Body of pancreas (tissue), 4 donors: ENCODE results near the gene ALPK1. TPM values are rescaled to one million over a fixed set of nuclear protein-coding genes. Genes with fewer than 3 reads are reported as not detected.
A peak's percentile ranks its signal among the peaks of the same experiment; 100 is the strongest.

Experiments
- ATAC-seq: fragments of 150-250 bp; one replicate; pipeline ENCODE4 v1.9.1; 2016
- DNase-seq, 4 donors: peaks; one replicate each; pipeline ENCODE4 v3.0.0-alpha.2; 2019
- H3K27ac ChIP-seq, 4 donors: fragments of 200-600 bp; sonication (generic); 1 replicate in 3 of 4; 2 replicates in 1 of 4; pipeline versions ENCODE4 v1.5.1 to v1.6.1; 2016 to 2019; ENCODE audit warnings: mild to moderate bottlenecking in 1 of 4, mixed read lengths in 1 of 4, moderate library complexity in 1 of 4
- H3K27me3 ChIP-seq, 2 donors: fragments of 200-600 bp; sonication (generic); one replicate each; pipeline ENCODE4 v1.6.0; 2016; ENCODE audit warnings: mild to moderate bottlenecking in 1 of 2
- H3K36me3 ChIP-seq, 2 donors: fragments of 200-600 bp; sonication (generic); replicated peaks in 1 of 2; 2 replicates each; pipeline ENCODE4 v1.5.1; 2016; ENCODE audit warnings: low read depth in 2 of 2; ENCODE audit not compliant: insufficient read depth in 1 of 2
- H3K4me1 ChIP-seq: fragments of 200-600 bp; sonication (generic); one replicate; pipeline ENCODE4 v1.6.0; 2016
- H3K4me3 ChIP-seq, 2 donors: fragments of 200-600 bp; sonication (generic); 1 replicate in 1 of 2; 2 replicates in 1 of 2; pipeline ENCODE4 v1.5.1; 2016 to 2019
- H3K9me3 ChIP-seq, 3 donors: fragments of 200-600 bp; sonication (generic); 1 replicate in 2 of 3; 2 replicates in 1 of 3; pipeline ENCODE4 v1.5.1; 2016
- CTCF ChIP-seq, 7 experiments: fragments of 450-650 bp in 4 of 7; fragments of 200-600 bp in 3 of 7; sonication (generic) in 3 of 7; IDR thresholded peaks; one replicate each; pipeline ENCODE4 v1.5.1; 2016 to 2019; ENCODE audit warnings: antibody characterized with exemption in 7 of 7
- POLR2A ChIP-seq, 3 donors: fragments of 450-650 bp; IDR thresholded peaks; one replicate each; pipeline ENCODE4 v1.6.1; 2016; ENCODE audit warnings: antibody characterized with exemption in 3 of 3, mild to moderate bottlenecking in 2 of 3
- WGBS, 2 donors: methylation state at CpG; one replicate each; pipeline ENCODE4 v1.1.5; 2017; 5-methylcytosine and 5-hydroxymethylcytosine counted together
- intact Hi-C: fragments of 100-400 bp; cut with DNase I; formaldehyde crosslinking; loops from one replicate; pipeline ENCODE4 v1.15.1; 2023
- total RNA-seq, 2 donors: library from RNA; depleted of rRNA; stranded (reverse); fragments of >200 nt; gene quantifications; one replicate each; pipeline ENCODE4 v1.1.0, GENCODE V29; 2016

Gene ALPK1
- total RNA-seq, 2 donors from 2014 or later = 14.8 to 26.7 TPM

GRCh38 chr4:112282860-112283667 lies 14.1 kb upstream of the ALPK1 start:
- Histone ChIP-seq H3K9me3 (no peaks in the 10 kb centered on the region), H3K27ac (peak overlapping the region in 1 of 4 donors; percentile 96), H3K27me3 (no peaks in the 10 kb centered on the region), H3K4me3 (no peak overlapping the region), H3K4me1 (peaks cover 61% of the 10 kb centered on the region), H3K36me3 (no peaks in the 10 kb centered on the region)
- intact Hi-C loops = no loop called here
- WGBS, 2 donors = 45 to 50% methylated on average over 4 of the region's 4 CpGs
- no peak for TF ChIP-seq POLR2A (IDR thresholded peaks at IDR 0.05)
- TF ChIP-seq CTCF (IDR thresholded peaks at IDR 0.05) = no peak
- DNase-seq (no peak), ATAC-seq (no peak)

- Histone ChIP-seq H3K4me3 (peak overlapping the region in 1 of 2 donors; percentile 35), H3K36me3 (no peaks in the 10 kb centered on the region), H3K9me3 (no peaks in the 10 kb centered on the region), H3K27ac (peak overlapping the region; percentile 18 to 96 (median 94)), H3K27me3 (no peaks in the 10 kb centered on the region), H3K4me1 (peaks cover 53% of the 10 kb centered on the region)
- DNase-seq (no peak), ATAC-seq (no peak)
- intact Hi-C loops = no loop called here
- TF ChIP-seq POLR2A (IDR thresholded peaks at IDR 0.05) (no peak), CTCF (IDR thresholded peaks at IDR 0.05) (no peak)
- WGBS, 2 donors = 1 to 4% methylated on average over 6 of the region's 6 CpGs
These were observed 13.0 kb upstream of the ALPK1 start for GRCh38 chr4:112284166-112284565.

DNA sequence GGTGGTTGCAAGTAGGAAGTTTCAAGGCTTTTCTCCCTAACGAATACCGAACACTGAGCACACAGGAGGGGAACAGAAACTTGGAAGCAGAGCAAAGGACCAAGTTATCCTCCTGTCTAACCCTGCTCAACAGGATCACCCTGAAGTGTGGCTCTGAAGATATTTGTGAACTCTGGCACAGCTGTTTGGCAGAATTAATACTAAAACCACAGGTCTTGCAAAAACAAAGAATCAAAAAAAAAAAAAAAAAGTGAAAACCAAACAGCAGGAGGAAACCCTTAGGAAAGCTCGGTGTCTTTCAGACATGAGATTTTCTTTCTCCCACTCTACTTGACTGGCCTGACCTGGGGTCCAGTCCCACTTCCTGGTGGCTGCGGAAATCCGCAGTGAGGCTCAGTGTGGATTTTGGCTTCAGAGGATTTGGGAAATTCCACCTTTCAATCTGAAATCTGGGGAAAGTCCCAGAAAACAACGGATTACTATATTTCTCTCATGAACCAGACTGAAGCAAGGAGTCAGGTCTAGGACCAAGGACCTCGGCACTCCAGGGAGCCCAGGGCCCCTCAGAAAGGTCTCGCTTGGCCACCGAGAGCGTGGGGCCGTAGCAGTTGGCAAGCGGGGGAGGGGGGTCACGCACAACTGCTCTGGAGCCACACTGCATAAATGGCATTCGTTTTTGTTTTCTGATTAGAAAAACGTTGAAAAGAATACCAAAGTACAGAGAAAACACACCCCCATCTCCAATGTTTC lies 12.3 kb upstream of the ALPK1 start:
- DNase-seq (peak; percentile 28 to 56 (median 42)), ATAC-seq (peak; percentile 52)
- Histone ChIP-seq H3K4me3 (peak overlapping the region; percentile 35 to 84), H3K27me3 (no peaks in the 10 kb centered on the region), H3K4me1 (peaks cover 46% of the 10 kb centered on the region), H3K27ac (peak overlapping the region; percentile 90 to 96 (median 94)), H3K9me3 (no peaks in the 10 kb centered on the region), H3K36me3 (no peaks in the 10 kb centered on the region)
- no peak for TF ChIP-seq POLR2A (IDR thresholded peaks at IDR 0.05)
- no peak for TF ChIP-seq CTCF (IDR thresholded peaks at IDR 0.05)
- 0% methylated on average over 15 of the region's 15 CpGs for WGBS, 2 donors
- intact Hi-C loops = no loop called here

DNA sequence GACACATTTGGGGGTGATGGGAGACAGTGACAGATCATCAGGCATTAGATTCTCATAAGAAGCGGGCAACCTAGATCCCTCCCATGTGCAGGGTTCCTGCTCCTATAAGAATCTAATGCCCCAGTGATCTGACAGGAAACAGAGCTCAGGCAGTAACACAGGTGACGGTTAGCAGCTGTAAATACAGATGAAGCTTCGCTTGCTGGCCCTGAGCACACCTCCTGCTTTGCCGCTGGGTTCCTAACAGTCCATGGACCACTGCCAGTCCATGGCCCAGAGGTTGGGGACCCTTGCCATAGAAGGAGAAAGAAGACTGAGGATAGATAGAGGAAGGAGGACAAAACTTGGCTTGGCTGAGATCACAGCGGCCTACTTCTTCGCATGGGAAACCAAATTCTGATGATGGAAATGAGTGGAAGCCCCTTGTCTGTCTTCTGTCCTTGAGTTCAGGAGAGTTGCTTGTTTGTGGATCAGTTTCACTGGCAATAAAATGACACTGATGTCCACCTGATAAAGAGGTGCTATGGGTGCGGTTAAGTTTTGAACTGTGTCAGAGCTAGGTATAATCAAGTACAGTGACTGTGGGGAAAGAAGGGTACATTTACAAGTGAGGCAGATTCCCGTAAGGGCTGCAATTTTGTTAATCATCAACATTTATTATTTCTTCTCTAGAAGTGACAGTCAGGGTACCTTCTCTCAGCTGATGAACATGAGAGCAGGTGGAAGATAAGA lies 9.7 kb upstream of the ALPK1 start:
- no peak for ATAC-seq
- Histone ChIP-seq H3K4me3 (no peak overlapping the region), H3K36me3 (no peaks in the 10 kb centered on the region), H3K27me3 (no peaks in the 10 kb centered on the region), H3K4me1 (peaks cover 25% of the 10 kb centered on the region), H3K27ac (no peak overlapping the region), H3K9me3 (no peaks in the 10 kb centered on the region)
- WGBS, 2 donors = 87 to 90% methylated on average over 8 of the region's 8 CpGs
- intact Hi-C loops = no loop called here
- no peak for DNase-seq
- no peak for TF ChIP-seq POLR2A (IDR thresholded peaks at IDR 0.05)
- TF ChIP-seq CTCF (IDR thresholded peaks at IDR 0.05) = no peak
